Activated T-cell treated with anti-CD3 and anti-CD28 coated beads for 48 hours (primary cell): ENCODE data around the gene COL6A2.
"Not testable (repeated sequence)": the region's sequence is repeated elsewhere in the genome, so short reads cannot be mapped to it uniquely, and the experiment has no call there.

Experiments
- DNase-seq: peaks from one replicate; pipeline ENCODE4 v3.0.0-alpha.2; 2020; ENCODE audit warnings: low read depth

Gene COL6A2

DNA sequence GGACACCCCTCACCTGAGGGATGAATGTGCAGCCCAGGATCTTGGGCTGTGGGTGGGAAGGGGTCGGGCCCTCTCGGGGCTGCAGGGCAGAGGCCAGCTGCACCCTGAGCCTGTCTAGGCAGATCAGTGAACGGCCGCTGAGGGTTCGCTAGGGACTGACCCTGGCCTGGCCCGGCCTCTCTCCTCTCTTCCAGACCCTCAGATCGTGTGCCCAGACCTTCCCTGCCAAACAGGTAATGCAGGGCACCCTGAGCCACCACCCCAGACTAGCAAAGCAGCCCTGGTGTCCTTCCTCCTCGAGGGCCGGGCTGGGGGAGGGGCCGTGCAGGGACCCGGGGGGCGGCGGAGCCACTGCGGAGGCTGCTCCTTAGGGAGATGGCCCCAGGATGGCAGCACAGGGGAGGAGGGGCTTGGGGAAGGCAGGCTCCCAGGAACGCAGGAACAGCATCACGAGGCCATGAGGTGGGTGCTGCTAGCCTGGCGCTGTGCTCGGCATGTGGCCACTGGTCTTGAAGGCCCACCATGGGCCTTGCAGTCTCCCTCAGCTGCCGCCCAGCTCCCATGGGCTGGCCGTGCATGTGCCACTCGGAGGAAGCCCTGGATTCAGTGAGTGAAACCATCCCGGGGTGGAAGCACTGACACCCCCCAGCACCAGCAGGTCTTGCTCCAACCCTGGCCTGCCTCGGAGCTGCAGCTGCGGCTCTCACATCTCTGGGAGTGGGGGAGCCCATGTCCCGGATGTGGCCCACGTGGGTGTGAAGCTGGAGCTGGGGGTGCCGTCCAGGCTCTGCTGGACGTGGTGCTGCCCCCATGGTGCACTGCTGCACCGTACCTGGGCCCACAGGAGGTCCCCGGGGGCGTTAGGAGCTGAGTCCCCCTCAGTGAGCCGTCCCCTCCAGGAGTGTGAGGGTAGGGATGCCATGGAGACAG lies 28.7 kb downstream of the COL6A2 start:
- DNase-seq = no peak

DNA sequence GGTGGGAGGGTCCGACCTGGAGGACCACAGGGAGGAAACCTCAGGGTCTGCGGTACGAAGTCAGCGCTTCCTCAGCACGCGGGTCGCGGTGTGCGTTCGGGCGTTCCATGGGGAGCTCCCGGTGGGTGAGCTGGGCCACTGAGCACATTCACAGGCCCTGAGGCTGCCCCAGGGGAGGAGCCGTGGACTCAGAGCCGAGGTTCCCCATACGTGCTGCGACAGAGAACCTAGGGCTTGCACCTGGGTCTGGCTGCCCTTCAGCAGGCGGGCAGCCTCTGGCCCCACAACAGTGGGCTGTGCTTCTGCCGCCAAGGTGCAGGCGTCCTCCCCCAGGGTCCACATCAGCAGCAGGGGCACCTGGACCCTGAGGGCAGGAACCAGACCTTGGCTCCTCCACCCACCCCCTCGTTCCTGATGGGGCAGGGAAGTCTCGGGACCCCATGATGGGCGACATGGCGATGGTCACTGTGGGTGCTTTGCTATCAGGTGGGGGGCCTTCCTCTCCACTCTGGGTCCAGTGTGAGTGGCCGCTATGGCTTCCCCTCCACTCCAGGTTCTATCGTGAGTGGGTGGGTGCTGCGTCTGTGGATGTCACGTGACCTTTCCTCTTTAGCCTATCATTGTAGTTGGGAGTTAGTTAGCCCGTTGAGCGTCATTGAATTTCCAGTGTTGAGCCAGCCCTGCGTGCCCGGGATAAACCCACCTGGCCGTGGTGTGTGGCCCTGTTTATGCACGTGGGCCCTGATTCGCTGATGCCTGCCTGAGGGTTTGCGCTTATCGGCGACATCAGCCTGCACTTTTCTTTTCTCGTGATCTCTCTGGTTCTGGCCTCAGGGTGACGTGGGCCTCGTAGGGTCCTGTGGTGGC lies 29.6 kb downstream of the COL6A2 start:
- DNase-seq = no peak

DNA sequence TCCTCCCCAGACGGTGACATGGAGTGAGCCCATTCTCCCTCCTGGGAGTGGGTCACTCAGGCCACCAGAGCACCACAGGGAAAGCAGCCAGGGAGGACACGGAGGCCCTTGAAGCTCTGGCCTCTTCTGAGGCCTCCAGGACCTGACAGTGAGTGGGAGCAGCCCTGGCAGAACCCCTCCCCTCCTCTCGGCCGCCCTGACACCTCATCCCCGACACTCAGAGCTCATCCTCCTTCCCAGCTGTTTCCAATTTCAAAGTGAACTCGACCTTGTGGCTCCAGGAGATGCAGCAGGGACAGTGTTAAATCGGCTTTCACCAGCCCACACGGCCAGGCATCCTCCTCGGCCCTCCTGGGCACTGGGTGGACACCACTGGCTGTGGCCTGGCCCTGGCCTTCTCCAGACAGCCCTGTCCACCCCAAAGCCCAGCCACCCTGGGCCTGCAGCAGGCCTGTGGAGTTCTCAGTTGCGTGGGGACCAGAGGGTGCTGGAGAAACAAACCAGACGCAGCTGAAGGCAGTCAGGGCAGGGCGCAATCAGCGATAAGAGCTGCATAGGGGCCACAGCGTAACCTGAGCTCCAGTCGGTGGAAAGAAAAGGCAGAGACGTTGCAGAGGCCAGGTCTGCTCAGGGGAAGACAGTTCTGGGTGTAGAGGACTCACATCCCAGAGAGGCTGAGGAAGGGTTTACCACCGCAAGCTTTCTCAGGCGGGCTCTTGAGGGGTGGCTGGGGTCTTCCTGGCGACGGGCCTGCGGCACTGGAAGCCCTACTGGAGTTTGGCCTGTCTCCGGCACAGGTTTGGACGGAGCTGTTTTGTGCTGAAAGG lies 30.4 kb downstream of the COL6A2 start:
- no peak for DNase-seq

DNA sequence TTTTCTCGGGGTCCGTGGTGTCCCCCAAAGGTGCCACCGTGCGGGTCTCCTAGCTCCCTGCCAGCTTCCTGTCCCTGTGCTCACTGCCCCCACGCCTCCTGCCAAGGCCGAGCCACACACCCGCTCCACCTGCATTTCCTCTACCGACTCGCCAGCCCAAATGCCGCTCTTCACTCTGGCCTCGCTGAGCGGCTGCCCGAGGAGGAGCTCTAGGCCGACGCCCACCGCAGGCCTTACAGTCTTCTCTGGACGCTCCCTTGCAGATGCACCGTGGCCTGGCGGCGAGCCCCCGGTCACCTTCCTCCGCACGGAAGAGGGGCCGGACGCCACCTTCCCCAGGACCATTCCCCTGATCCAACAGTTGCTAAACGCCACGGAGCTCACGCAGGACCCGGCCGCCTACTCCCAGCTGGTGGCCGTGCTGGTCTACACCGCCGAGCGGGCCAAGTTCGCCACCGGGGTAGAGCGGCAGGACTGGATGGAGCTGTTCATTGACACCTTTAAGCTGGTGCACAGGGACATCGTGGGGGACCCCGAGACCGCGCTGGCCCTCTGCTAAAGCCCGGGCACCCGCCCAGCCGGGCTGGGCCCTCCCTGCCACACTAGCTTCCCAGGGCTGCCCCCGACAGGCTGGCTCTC lies 31.1 kb downstream of the COL6A2 start:
- DNase-seq = no peak

DNA sequence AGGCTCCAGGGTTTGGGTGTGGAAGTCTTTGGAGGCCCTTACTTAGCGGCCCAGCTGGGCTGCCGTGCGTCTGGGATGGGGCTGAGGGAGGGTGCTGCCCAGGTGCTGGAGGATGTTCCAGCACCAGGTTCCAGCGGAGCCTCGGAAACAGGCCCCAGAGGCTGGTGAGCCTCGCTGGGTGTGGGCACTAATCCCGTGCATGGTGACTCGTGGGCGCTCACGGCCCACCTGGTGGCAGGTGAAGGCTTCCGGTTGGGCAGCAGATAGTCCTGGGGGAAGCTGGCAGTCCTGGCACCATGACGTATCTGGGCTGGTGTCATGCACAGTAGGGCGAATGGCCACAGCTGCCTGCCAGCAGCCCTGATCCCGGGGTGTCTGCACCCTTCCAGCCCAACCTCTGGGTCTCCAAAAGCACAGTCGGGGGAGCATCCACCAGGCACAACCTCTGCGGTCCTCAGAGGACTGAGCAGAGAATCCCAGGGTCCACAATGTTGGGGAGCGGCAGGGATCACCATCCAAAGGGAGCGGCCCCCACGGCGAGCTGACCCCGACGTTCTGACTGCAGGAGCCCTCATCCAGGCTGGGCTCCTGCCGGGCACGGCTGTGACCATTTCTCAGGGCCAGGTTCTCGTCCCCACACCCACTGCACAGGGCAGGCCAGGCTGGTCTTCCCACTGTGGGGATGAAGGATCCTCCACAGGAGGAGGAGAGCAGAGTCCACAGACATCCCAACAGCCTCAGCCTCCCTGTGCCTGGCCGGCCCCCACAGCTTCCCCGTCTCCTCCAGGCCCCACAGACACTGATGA lies 32.1 kb downstream of the COL6A2 start:
- no peak for DNase-seq

DNA sequence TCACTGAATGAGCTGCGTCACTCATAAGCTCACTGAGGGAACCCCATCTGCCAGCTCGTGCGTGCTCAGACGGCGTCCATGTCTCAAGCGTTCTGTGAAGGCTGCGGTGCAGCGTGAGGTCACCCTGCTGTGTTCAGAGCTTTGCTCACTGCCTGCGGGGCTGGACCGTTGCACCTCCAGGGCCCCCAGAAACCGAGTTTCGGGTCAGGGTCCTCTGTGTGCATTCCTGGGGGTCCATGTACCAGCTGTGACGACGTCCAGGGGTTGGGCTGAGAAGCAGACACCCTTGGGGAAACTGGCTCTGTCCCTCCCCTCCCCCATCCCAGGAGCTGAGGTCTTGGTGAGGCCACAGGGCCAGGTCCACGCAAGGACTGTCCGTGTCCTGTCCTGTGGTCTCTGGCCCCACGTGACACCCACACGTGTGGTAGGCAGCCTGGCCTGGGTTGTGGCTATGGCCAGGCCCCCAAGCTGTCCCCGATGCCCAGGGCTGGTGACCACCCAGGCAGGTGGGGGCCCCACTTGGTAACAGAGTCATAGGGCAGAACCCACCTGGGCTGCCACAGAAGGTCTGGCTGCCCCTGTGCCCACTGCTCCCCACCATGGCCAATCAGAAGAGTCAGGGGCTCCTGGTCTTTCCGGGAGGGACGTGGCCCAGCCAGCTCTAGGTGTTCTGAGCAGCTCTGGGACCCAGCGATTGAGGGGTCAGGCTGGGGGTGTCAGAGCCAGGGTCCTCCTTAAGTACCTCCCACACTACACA lies 33.1 kb downstream of the COL6A2 start:
- DNase-seq = no peak

DNA sequence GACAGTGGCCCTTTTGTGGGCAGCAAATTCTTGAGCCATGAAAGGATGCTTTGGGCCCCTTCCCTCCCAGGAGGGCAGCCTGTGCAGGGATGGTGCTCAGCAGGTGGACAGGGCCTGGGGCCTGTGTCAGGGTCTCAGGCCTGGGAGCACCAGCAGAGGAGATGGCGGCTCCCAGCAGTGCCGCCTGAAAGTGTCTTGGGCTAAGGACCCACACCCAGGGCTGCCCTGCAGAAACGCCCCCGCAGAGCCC lies 33.6 kb downstream of the COL6A2 start:
- DNase-seq = no peak

DNA sequence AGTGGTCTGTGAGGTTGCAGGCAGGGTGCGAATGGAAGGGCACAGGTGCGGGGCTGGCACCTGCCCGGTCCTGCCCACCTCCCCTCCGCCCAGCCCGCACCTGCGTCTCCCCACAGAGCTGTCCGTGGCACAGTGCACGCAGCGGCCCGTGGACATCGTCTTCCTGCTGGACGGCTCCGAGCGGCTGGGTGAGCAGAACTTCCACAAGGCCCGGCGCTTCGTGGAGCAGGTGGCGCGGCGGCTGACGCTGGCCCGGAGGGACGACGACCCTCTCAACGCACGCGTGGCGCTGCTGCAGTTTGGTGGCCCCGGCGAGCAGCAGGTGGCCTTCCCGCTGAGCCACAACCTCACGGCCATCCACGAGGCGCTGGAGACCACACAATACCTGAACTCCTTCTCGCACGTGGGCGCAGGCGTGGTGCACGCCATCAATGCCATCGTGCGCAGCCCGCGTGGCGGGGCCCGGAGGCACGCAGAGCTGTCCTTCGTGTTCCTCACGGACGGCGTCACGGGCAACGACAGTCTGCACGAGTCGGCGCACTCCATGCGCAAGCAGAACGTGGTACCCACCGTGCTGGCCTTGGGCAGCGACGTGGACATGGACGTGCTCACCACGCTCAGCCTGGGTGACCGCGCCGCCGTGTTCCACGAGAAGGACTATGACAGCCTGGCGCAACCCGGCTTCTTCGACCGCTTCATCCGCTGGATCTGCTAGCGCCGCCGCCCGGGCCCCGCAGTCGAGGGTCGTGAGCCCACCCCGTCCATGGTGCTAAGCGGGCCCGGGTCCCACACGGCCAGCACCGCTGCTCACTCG lies 34.1 kb downstream of the COL6A2 start:
- DNase-seq = no peak

DNA sequence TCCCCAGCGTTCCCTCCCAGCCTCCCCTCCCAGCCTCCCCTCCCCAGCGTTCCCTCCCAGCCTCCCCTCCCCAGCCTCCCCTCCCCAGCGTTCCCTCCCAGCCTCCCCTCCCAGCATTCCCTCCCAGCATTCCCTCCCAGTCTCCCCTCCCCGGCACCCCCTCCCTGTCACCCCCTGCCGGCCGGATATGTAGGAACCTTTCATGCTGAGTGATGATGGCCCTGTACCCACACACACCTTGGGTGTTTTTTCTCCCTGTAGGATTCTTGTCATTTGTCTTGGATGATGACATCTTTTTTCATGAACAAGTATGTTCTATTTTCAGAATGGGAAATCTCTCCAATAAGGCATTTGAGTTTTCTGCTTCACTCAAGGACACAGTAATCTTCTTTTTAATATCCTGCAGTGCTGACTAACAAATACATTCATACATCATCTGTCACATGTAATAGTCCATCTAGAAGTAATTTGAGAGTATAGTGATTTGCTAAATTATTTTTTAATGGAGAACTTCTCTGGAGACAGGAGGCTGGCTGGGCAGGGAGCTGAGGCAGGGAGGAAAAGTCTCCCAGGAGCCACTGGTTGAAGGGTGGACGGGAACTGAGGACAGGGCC lies 38.0 kb downstream of the COL6A2 start:
- no peak for DNase-seq

DNA sequence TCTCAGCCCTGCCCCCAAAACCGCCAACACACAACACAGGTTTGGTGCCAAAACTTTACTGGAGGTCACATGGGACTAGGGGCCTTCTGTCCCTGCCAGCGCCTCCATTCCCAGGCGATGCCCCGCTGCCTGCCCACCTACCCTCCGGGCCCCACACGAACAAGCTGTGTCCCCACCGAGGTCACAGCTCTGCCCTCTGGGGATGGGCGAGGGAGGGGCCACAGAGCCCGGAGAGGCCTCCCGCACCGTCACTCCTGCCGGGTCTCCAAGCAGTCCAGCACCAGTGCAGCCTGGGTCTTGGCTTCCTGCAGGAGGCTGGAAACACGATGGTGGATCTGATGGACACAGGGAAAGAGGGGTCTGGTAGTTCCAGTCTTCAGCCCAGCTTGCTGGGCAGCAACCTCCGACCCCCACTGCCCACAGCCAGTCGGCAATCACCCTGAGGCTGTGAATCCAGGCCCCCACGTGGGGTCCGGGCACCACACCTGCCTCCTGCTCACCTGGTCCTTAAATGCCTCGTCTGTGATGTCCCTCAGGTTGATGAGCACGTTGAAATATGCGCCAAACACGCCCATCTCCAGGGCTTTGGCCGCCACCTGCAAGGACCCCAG lies 38.9 kb downstream of the COL6A2 start:
- no peak for DNase-seq

DNA sequence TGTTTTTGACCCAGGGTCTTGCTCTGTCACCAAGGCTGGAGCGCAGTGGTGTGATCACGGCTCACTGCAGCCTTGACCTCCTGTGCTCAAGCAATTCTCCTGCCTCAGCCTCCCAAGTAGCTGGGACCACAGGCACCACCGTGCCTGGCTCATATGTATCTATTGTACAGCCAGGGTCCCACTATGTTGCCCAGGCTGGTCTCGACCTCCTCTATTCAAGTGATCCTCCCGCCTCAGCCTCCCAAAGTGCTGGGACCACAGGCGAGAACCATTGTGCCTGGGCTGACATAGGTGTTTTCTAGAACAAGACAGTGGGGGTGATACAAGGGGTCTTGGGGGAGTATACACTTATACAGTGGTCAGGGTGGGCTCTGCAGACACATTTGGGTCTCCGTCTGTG lies 40.0 kb downstream of the COL6A2 start:
- no peak for DNase-seq

DNA sequence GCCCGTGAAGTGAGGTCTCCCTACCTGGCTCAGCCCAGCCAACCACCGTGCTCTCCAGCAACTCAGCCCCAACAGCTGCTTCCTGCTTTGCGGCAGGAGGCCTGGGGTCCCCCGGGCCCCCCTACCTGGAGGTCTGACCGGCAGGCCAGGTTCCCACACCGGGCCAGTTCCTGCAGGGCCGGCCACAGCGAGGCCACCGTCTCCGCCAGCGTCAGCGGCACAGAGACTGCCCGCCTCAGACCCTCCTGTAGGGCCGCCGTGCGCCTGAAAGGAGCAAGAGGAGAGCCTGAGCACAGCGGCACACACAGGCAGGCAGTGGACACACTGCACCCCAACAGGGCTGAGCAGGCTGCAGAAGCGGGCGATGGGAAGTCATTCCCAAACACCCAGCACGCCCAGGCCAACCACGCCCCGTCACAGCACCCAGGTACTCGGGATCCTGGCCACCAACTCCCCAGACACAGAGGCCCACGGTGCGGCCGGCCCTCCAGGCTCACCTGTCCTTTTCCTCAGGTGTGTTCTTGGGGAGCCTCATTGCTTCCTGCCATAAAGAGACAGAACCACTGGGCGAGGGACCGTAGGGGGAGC lies 40.6 kb downstream of the COL6A2 start:
- no peak for DNase-seq

DNA sequence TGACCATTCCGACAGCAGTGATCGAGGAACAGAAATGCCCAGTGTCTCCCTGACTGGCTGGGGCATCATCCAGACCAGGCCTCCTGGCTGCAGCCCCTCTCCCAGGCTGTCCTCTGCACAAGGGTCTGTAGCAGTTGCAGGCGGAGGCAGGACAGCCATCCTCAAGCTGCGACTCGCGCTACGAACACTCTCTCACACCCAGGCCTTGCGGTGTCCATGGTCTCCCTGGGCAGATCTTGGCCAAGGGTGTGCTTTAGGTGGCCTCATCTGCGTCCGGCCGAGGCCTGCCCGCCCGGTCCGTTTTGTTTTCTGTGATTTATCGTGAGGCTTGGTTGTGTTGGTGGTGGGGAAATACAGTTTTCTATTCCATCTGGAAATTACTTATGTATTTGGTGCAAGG lies 41.8 kb downstream of the COL6A2 start:
- DNase-seq = no peak

DNA sequence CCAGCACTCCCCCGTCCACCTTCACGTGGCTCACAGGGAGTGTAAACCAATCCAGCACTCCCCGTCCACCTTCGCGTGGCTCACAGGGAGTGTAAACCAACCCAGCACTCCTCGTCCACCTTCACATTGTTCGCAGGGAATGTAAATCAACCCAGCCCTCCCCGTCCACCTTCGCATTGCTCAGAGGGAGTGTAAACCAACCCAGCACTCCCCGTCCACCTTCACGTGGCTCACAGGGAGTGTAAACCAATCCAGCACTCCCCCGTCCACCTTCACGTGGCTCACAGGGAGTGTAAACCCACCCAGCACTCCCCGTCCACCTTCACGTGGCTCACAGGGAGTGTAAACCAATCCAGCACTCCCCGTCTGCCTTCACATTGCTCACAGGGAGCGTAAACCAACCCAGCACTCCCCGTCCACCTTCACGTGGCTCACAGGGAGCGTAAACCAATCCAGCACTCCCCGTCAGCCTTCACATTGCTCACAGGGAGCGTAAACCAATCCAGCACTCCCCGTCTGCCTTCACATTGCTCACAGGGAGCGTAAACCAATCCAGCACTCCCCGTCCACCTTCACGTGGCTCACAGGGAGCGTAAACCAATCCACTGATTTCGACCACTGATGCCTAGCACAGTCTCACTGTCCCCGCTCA lies 42.6 kb downstream of the COL6A2 start:
- DNase-seq = not testable (repeated sequence)

DNA sequence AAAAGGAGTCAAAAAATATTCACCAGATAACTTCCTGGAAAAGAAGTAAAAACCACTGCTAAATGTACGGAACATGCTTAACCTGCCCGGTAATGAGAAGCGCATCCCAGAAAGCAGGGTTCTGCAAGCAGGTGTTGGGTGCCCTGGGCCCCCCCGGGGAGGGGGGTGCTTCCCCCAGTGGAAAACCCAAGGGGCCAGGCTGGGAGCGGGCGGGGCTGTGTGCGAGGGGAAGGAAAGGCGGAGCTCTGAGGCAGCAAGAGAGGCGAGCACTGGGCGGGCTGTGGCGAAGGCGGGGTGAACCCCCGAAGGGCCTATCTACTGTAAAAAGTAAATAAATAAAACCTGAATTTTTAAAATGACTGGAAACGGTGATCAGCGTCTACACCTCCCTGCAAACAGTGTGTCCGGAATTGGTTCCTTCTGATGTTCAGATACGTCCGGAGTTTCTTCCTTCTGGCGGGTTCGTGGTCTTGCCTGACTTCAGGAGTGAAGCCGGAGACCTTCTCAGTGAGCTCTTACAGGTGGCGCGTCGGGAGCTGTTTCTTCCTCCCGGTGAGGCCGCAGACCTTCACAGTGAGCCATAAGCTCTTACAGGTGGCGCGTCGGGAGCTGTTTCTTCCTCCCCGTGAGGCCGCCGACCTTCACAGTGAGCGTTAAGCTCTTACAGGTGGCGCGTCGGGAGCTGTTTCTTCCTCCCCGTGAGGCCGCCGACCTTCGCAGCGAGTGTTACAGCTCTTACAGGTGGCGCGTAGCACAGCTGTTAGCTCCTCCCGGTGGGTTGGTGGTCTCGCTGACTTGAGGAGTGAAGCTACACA lies 44.1 kb downstream of the COL6A2 start:
- no peak for DNase-seq

DNA sequence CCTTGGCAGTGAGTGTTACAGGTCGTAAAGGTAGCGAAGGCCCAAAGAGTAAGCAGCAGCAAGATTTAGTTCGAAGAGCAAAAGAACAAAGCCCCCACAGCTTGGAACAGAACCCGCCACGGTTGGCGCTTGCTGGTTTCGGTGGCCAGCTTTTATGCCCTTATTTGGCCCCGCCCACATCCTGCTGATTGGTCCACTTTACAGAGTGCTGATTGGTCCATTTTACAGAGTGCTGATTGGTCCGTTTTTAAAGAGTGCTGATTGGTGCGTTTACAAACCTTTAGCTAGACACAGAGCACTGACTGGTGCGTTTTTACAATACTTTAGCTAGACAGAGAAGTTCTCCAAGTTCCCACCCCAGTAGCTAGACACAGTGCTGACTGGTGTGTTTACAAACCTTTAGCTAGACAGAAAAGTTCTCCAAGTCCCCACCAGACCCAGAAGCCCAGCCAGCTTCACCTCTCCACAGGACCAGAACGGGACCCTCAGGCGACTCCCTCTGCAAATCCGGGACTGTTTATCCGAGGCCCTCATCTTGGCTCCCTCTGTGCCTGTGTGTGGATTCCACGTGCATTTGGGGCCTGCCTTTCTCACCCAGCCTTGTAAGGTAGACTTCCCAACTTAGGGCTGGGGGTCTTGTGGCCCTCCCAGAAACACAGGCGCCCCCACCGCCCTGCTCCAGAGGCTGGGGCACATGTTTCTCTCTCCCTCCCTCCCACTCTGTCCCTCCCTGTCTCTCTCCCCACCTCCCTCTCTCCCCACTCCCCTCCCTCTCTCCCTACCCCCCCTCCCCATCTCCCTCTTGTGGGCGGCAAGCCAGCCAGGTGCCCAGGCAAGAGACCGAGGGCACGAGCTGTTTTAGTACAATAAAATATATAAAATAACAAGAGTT lies 44.9 kb downstream of the COL6A2 start:
- DNase-seq = no peak
